Lung microvascular endothelial cell (primary cell): ENCODE results near the gene DOCK9. TPM values are rescaled to one million over a fixed set of nuclear protein-coding genes. Genes with fewer than 3 reads are reported as not detected.

Source experiments
- DNase-seq, 2 donors: peaks; one replicate each; pipeline versions ENCODE4 v3.0.0 to v3.0.0-alpha.2; 2010; ENCODE audit warnings: low read depth in 2 of 2
- total RNA-seq: library from RNA; depleted of rRNA; stranded (reverse); fragments of >200 nt; gene quantifications from 2 replicates; pipeline ENCODE4 v1.2.1, GENCODE V29; 2014

Gene DOCK9
- total RNA-seq, 1 donor from 2014 or later: 480 TPM

GRCh38 chr13:98801626-98802418 is 176.0 kb downstream of the DOCK9 start:
- DNase-seq: peak in 1 of 2 donors; percentile 51

- DNase-seq: no peak
These were observed 177.8 kb downstream of the DOCK9 start for GRCh38 chr13:98800078-98800477.

- no peak for DNase-seq
These were observed 178.8 kb downstream of the DOCK9 start for GRCh38 chr13:98798849-98799645.

GRCh38 chr13:98797456-98797855 is 180.4 kb downstream of the DOCK9 start:
- DNase-seq: no peak

- no peak for DNase-seq
These were observed 181.1 kb downstream of the DOCK9 start for GRCh38 chr13:98796798-98797197.

- DNase-seq: no peak
These were observed 181.7 kb downstream of the DOCK9 start for GRCh38 chr13:98796191-98796590.

DNA sequence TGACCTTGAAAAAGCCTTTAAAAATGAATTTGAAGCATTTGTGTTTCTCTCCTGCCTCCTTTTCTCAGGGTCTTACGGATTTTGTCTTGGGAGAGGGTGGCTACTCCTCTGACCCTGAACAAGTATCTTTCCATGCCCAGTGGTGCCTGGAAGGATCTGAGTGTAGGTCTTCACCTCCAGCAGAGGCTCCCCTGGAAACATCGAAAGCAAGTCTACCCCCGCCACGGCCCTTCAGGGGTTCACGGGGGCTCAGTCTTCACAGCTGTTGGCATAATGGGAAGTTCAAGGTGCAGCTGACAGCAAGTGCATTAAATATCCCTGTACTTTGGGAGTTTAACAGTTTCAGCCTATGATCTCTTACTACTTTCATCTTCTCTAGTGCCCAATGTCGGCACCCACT is 182.6 kb downstream of the DOCK9 start:
- DNase-seq: no peak

DNA sequence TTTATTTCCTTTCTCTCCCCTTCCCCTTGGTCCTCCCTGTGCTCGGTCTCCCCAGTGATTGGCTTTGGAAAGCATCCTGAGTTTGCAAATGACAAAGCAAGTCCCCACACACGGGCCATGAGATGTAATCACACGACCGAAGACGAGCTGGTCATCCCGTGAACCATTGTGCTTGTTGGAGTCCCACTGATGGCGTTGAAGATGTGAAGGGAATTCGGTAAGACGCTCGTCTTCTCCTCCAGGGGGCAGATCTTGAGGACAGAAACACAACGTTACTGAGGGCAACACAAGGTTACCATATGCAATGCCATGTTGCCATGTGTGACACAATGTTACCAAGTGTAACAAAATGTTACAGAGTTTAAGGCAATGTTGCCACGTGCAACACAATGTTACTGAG is 183.4 kb downstream of the DOCK9 start:
- DNase-seq: no peak

DNA sequence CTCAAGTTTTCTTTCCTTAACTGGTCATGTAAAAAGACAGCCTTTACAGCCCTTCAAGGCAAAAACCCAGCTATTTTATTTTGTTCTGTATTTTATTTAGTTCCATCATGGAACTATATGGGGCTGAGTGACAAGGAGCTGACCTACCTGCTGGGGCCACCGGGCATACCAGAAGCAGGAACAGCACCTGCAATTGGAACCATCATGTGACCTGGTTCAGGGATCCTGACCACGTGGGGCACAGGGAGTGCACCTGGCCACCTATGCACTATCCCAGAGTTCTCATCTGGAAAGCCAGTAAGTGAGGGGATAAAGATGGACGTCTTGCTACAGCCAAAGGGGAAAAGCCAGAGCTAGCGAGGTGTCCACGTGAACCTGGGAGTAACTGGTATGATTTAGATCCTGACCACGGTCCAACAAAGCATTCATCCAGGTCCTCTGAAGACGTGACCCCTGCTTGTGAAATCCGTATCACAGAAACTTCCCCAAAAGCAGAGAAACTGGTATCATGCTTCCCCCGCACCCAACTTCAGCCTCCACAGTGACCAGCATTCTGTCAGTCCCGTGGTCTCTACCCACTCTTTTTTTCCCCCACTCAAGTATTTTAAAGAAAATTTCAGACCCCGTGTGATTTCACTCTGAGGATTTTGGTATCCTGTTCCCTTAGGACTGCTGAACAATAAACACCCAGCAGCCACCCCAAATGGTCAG is 184.9 kb downstream of the DOCK9 start:
- no peak for DNase-seq

DNA sequence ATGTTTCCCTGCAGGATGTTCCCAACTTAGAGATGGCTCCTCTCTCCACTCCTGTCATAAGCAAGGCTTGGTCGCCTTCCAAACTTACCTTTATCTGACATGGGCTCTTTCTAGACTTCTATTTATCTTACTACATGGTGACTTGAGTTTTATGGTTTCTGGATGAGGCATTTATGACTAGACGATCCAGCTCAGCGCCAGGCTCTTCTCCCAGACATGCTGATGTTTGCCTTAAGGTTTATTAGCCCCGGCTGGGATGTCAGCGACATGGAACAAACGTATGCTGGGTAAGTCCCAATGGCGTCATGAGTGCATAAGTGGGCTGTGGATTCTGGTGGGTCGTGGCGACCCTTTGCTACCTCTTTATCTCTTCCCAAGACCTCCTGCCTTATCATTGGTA is 185.5 kb downstream of the DOCK9 start:
- DNase-seq: no peak

DNA sequence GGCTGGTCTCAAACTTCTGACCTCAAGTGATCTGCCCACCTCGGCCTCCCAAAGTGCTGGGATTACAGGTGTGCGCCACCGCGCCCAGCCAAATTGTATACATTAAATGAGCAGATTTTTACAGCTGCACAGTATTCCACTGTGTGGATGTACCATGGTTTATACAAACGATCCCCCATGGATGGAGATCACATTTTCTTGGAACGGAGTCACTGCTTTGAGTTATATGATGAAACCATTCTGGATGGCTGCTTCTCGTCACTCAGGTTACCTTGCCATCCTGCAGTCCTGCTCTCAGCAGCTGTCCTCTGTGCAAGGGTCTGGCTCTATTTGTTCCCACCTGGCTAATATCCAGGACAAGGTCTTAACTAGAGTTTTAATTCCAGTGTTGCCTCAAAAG is 186.3 kb downstream of the DOCK9 start:
- no peak for DNase-seq

DNA sequence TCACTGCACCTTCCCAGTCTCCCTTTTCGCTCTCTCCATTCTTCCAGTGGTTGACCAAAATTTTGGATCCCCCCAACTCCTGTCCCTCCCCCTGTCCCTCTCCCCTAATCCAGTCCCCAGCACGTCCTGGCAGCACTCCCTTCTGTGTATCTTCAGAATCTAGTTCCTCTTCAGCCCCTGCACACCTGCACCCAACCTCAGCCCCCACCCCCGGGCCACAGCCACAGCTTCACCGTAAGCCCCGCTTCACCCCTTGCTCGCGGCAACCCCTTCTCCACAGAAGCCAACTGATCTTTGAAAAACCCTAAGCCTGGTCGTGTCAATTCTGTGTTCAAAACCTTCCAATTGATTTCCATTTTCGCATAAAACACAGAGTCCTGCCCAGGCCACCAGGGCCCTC is 189.9 kb downstream of the DOCK9 start:
- no peak for DNase-seq

GRCh38 chr13:98787173-98787572 is 190.7 kb downstream of the DOCK9 start:
- DNase-seq: no peak

DNA sequence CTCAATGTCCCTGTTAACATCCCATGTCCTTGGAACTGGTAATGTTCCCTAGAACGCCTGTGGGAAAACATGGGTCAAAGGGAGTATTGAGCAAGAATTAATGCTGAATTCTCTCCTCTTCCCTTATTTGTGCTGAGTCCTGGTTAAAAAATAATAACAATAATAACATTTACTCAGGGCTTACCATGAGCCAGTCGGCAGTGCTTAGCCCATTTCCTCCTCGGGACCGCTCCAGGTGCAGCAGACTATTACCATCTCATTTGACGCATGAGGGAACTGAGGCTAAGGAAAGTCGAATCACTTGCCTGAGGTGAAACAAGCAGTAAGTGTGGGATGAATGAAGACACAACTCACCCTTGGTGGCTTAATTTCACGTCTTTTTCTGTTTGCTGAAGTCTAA is 191.8 kb downstream of the DOCK9 start:
- no peak for DNase-seq

- no peak for DNase-seq
These were observed 192.5 kb downstream of the DOCK9 start for GRCh38 chr13:98785405-98785804.

DNA sequence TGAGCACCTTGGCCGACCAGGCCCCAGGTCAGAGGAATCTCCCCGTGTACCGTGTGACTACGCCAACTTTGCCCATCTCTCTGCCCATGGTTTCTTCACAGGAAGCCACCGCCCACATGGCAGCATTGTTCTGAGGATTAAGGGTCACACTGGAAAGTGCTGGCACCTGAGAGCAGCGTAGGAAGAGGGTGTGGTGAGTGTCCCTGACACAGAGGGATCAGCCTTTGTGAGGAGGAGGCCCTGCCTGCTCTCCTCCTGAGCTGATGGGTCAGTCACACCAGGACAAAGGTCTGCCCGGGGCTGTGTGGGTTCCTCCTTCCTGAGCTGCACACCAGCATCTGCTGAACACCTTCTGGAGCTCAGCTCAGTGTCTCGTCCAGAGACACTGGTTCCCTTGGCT is 193.2 kb downstream of the DOCK9 start:
- DNase-seq: no peak

GRCh38 chr13:98783856-98784478 is 193.9 kb downstream of the DOCK9 start:
- no peak for DNase-seq

DNA sequence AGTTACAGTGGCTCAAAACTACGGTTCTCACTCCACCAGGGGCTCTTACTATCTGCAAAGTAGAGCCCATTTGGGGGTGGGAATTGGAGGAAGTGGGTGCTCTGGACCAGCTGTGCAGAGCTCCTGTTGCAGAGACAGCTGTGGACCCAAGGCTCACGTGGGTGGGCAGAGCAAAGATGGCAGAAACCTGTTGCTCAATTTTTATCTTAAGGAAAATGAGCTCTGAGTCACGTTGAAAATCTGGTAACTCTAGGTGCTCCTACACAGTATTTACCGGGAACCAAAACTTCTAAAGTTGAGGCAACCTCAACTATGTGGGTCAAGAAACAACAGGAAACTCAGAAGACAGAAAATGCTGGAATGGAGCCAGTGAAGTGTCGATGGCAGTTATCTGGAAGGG is 195.2 kb downstream of the DOCK9 start:
- DNase-seq: no peak

GRCh38 chr13:98781905-98782304 is 196.0 kb downstream of the DOCK9 start:
- no peak for DNase-seq

- DNase-seq: no peak
These were observed 196.4 kb downstream of the DOCK9 start for GRCh38 chr13:98781470-98781869.

DNA sequence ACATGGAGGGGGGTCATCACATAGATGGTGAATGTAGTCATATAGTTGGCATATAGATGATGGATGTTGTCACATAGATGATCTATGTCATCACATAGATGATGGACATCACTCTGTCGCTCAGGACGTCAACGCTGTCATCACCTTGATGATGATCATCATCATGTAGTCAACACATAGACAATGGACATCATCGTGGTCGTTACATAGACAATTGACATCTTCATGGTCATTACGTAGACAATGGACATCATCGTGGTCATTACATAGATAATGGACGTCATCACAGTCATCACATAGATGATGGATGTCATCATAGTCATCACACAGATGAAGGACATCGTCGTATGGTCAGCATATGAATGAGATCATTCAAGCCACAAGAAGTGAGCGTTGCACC is 196.8 kb downstream of the DOCK9 start:
- no peak for DNase-seq

GRCh38 chr13:98780451-98780850 is 197.4 kb downstream of the DOCK9 start:
- peak in 1 of 2 donors; percentile 51 for DNase-seq
